SK-N-SH treated with all-trans-retinoic acid at 6 μM for 48 hours (cell line): ENCODE measurements around the gene ASIC4.

ENCODE experiments used
- ATAC-seq: fragments of 200-7000 bp; cut with Tn5 transposase; 3 replicates; pipeline ENCODE4 v1.9.1; 2020; ENCODE audit warnings: mild to moderate bottlenecking, moderate library complexity
- ARNTL ChIP-seq: fragments of 450-650 bp; formaldehyde crosslinking; IDR thresholded peaks from 2 replicates; pipeline ENCODE4 v1.5.0; 2020; ENCODE audit warnings: low read depth, mild to moderate bottlenecking, moderate library complexity, borderline replicate concordance
- CREB5 ChIP-seq: fragments of 250-450 bp; sonication (Bioruptor Pico); IDR thresholded peaks from 2 replicates; pipeline ENCODE4 v1.5.1; 2020; ENCODE audit warnings: low read depth, mild to moderate bottlenecking, moderate library complexity
- CSRNP3 ChIP-seq: fragments of 250-450 bp; sonication (Bioruptor Pico); IDR thresholded peaks from 2 replicates; pipeline ENCODE4 v1.5.1; 2021; ENCODE audit warnings: mild to moderate bottlenecking, moderate library complexity
- ESRRG ChIP-seq: fragments of 250-450 bp; sonication (Bioruptor Pico); IDR thresholded peaks from 2 replicates; pipeline ENCODE4 v1.6.1; 2021; ENCODE audit warnings: mild to moderate bottlenecking
- GLIS3 ChIP-seq: fragments of 250-450 bp; sonication (Bioruptor Pico); IDR thresholded peaks from 2 replicates; pipeline ENCODE4 v1.5.0; 2020; ENCODE audit warnings: mild to moderate bottlenecking, moderate library complexity
- OSR1 ChIP-seq: fragments of 250-450 bp; sonication (Bioruptor Pico); IDR thresholded peaks from 2 replicates; pipeline ENCODE4 v1.8.0; 2022; ENCODE audit warnings: moderate library complexity, mild to moderate bottlenecking, inconsistent platforms
- PATZ1 ChIP-seq: fragments of 250-450 bp; sonication (Bioruptor Pico); IDR thresholded peaks from 2 replicates; pipeline ENCODE4 v1.8.0; 2020; ENCODE audit warnings: mild to moderate bottlenecking, moderate library complexity, borderline replicate concordance
- POU6F1 ChIP-seq: fragments of 250-450 bp; sonication (Bioruptor Pico); IDR thresholded peaks from 2 replicates; pipeline ENCODE4 v1.8.0; 2021; ENCODE audit warnings: low read depth, mild to moderate bottlenecking, moderate library complexity, borderline replicate concordance
- PPARA ChIP-seq: fragments of 250-450 bp; sonication (Bioruptor Pico); IDR thresholded peaks from 2 replicates; pipeline ENCODE4 v1.5.0; 2020; ENCODE audit warnings: mild to moderate bottlenecking, borderline replicate concordance
- RARB ChIP-seq: fragments of 250-450 bp; sonication (Bioruptor Pico); IDR thresholded peaks from 2 replicates; pipeline ENCODE4 v1.8.0; 2021; ENCODE audit warnings: mild to moderate bottlenecking, moderate library complexity
- SNAI2 ChIP-seq: fragments of 250-450 bp; sonication (Bioruptor Pico); IDR thresholded peaks from 2 replicates; pipeline ENCODE4 v1.5.0; 2020; ENCODE audit warnings: mild to moderate bottlenecking, moderate library complexity
- TCF4 ChIP-seq: fragments of 250-450 bp; sonication (Bioruptor Pico); IDR thresholded peaks from 2 replicates; pipeline ENCODE4 v1.8.0; 2021; ENCODE audit warnings: mild to moderate bottlenecking, moderate library complexity, borderline replicate concordance
- TOX ChIP-seq: fragments of 250-450 bp; sonication (Bioruptor Pico); IDR thresholded peaks from 2 replicates; pipeline ENCODE4 v1.8.0; 2021; ENCODE audit warnings: mild to moderate bottlenecking, moderate library complexity, borderline replicate concordance
- TSHZ2 ChIP-seq: fragments of 250-450 bp; sonication (Bioruptor Pico); IDR thresholded peaks from 2 replicates; pipeline ENCODE4 v1.5.0; 2020; ENCODE audit warnings: mild to moderate bottlenecking, moderate library complexity
- ZFP3 ChIP-seq: fragments of 250-450 bp; sonication (Bioruptor Pico); IDR thresholded peaks from 2 replicates; pipeline ENCODE4 v1.5.0; 2020; ENCODE audit warnings: mild to moderate bottlenecking, moderate library complexity
- ZFP30 ChIP-seq: fragments of 450-650 bp; formaldehyde crosslinking; IDR thresholded peaks from 2 replicates; pipeline ENCODE4 v1.5.0; 2022; ENCODE audit warnings: mild to moderate bottlenecking, moderate library complexity
- ZNF565 ChIP-seq: fragments of 450-650 bp; formaldehyde crosslinking; conservative IDR thresholded peaks from 2 replicates; pipeline ENCODE4 v1.5.0; 2020; ENCODE audit warnings: low read depth, mild to moderate bottlenecking, moderate library complexity
- ZNF70 ChIP-seq: fragments of 450-650 bp; formaldehyde crosslinking; IDR thresholded peaks from 2 replicates; pipeline ENCODE4 v1.5.0; 2020; ENCODE audit warnings: mild to moderate bottlenecking, moderate library complexity
- ZNF8 ChIP-seq: fragments of 450-650 bp; formaldehyde crosslinking; IDR thresholded peaks from 2 replicates; pipeline ENCODE4 v1.5.0; 2020; ENCODE audit warnings: mild to moderate bottlenecking, moderate library complexity

The ASIC4 gene

GRCh38 chr2:219559156-219559915, 45.1 kb downstream of the ASIC4 start:
- no peak for ATAC-seq
- TF ChIP-seq ZNF565 (no peak), CREB5 (CRISPR knock-in tag) (no peak), TOX (CRISPR knock-in tag) (no peak), ZNF8 (CRISPR knock-in tag) (no peak), OSR1 (no peak), POU6F1 (CRISPR knock-in tag) (no peak), ARNTL (CRISPR knock-in tag) (no peak), PATZ1 (CRISPR knock-in tag) (no peak), SNAI2 (CRISPR knock-in tag) (no peak), TCF4 (no peak), ESRRG (CRISPR knock-in tag) (no peak), PPARA (CRISPR knock-in tag) (no peak)

- TF ChIP-seq ZFP3 (CRISPR knock-in tag) (no peak), ESRRG (CRISPR knock-in tag) (no peak), GLIS3 (CRISPR knock-in tag) (no peak), TSHZ2 (CRISPR knock-in tag) (no peak), CSRNP3 (CRISPR knock-in tag) (no peak), ZFP30 (CRISPR knock-in tag) (no peak), CREB5 (CRISPR knock-in tag) (no peak), PPARA (CRISPR knock-in tag) (no peak), ZNF70 (CRISPR knock-in tag) (no peak), OSR1 (no peak), RARB (no peak), POU6F1 (CRISPR knock-in tag) (no peak), PATZ1 (CRISPR knock-in tag) (no peak)
- ATAC-seq = peak; percentile 60
These were observed 46.0 kb downstream of the ASIC4 start for GRCh38 chr2:219560037-219560892.
